GM12878 (cell line): Measurements from ENCODE around the gene PACS1. TPM values are rescaled to one million over a fixed set of nuclear protein-coding genes. Genes with fewer than 3 reads are reported as not detected.
A peak's percentile ranks its signal among the peaks of the same experiment; 100 is the strongest.

Experiments
- ATAC-seq: fragments of 200-7000 bp; cut with Tn5 transposase; 3 replicates; pipeline ENCODE4 v1.9.1; 2020; ENCODE audit warnings: mild to moderate bottlenecking, moderate library complexity
- BruUV-seq: library from RNA; stranded (reverse); fragments of 400-500 nt; replicated peaks from 2 replicates; lab custom pipeline; 2021; lab: Mats Ljungman, UMichigan
- CTCF ChIA-PET: fragments of 300-600 bp; sonication (Branson Sonifier 250); formaldehyde crosslinking; extraction: SDS; loops from one replicate; lab custom pipeline; 2021; ENCODE audit warnings: inconsistent platforms; lab: Yijun Ruan, JAX
- POLR2A ChIA-PET: fragments of 350-600 bp; formaldehyde crosslinking; extraction: SDS; loops from one replicate; lab custom pipeline; 2021; ENCODE audit warnings: inconsistent platforms; lab: Charles Lee
- RAD21 ChIA-PET: fragments of 300-600 bp; sonication (Branson Sonifier 250); formaldehyde crosslinking; loops from one replicate; lab custom pipeline; 2023; ENCODE audit warnings: antibody characterized with exemption; ENCODE audit not compliant: unreplicated experiment; lab: Charles Lee
- SMC1A ChIA-PET: fragments of 300-600 bp; sonication (Branson Sonifier 250); formaldehyde crosslinking; loops from one replicate; lab custom pipeline; 2023; ENCODE audit not compliant: unreplicated experiment, uncharacterized antibody; lab: Charles Lee
- DNase-seq: peaks from one replicate; pipeline ENCODE4 v3.0.0-alpha.2; 2011; ENCODE audit warnings: low read depth, low spot score
- FAIRE-seq: peaks from 3 replicates; lab custom pipeline; 2011; peaks lifted over from hg19 to GRCh38; lab: Jason Lieb, UNC
- H2AFZ ChIP-seq: 2 replicates; pipeline ENCODE4 v1.6.0; 2011; ENCODE audit warnings: low read depth, low read length, control low read depth; ENCODE audit not compliant: control insufficient read depth
- H3K27ac ChIP-seq: 2 replicates; pipeline ENCODE4 v1.5.1; 2011; ENCODE audit warnings: control low read depth; ENCODE audit not compliant: control insufficient read depth, insufficient read depth
- H3K27me3 ChIP-seq, 2 experiments: replicated peaks in 1 of 2; 2 replicates each; pipeline versions ENCODE4 v1.6.0 to v1.6.1; 2011; ENCODE audit warnings: low read length in 1 of 2; ENCODE audit not compliant: control insufficient read depth in 2 of 2, insufficient read depth in 2 of 2
- H3K36me3 ChIP-seq, 2 experiments: 2 replicates each; pipeline ENCODE4 v1.5.1; 2011; ENCODE audit warnings: low read length in 1 of 2; ENCODE audit not compliant: control insufficient read depth in 2 of 2, insufficient read depth in 2 of 2
- H3K4me1 ChIP-seq: 2 replicates; pipeline ENCODE4 v1.6.1; 2011; ENCODE audit warnings: mild to moderate bottlenecking, low read length, moderate library complexity, mixed read lengths; ENCODE audit not compliant: control insufficient read depth, insufficient read depth
- H3K4me2 ChIP-seq: 2 replicates; pipeline ENCODE4 v1.6.0; 2011; ENCODE audit warnings: control low read depth; ENCODE audit not compliant: control insufficient read depth, insufficient read depth
- H3K4me3 ChIP-seq: fragments of 200-600 bp; sonication (generic); 2 replicates; pipeline ENCODE4 v1.5.1; 2016
- H3K79me2 ChIP-seq: 2 replicates; pipeline ENCODE4 v1.6.0; 2011; ENCODE audit warnings: low read length; ENCODE audit not compliant: control insufficient read depth, insufficient read depth
- H3K9ac ChIP-seq: 2 replicates; pipeline ENCODE4 v1.8.0; 2011; ENCODE audit warnings: low read length, control low read depth, mixed read lengths; ENCODE audit not compliant: control insufficient read depth, insufficient read depth
- H3K9me3 ChIP-seq: replicated peaks from 3 replicates; pipeline ENCODE4 v1.5.1; 2011; ENCODE audit warnings: mild to moderate bottlenecking, low read length; ENCODE audit not compliant: control insufficient read depth, insufficient read depth
- H4K20me1 ChIP-seq: 2 replicates; pipeline ENCODE4 v1.6.0; 2011; ENCODE audit not compliant: control insufficient read depth, insufficient read depth
- PKNOX1 ChIP-seq: fragments of 450-650 bp; IDR thresholded peaks from 2 replicates; pipeline ENCODE4 v1.6.1; 2016; ENCODE audit warnings: mild to moderate bottlenecking
- POLR2A ChIP-seq: IDR thresholded peaks from 2 replicates; pipeline ENCODE4 v1.6.1; 2011; ENCODE audit warnings: low read depth, mild to moderate bottlenecking, low read length
- ZBTB4 ChIP-seq: fragments of 450-650 bp; formaldehyde crosslinking; IDR thresholded peaks from 2 replicates; pipeline ENCODE4 v1.4.0; 2022; ENCODE audit warnings: mild to moderate bottlenecking, moderate library complexity
- WGBS: methylation state at CpG from one replicate; pipeline ENCODE4 v1.1.6; 2016; ENCODE audit warnings: low lambda C conversion rate; ENCODE audit not compliant: insufficient replicate concordance, insufficient coverage; ENCODE audit errors: missing lambda C conversion rate; 5-methylcytosine and 5-hydroxymethylcytosine counted together
- in situ Hi-C: fragments of 300-500 bp; cut with MboI; formaldehyde crosslinking; loops from 9 replicates; pipeline ENCODE4 v1.14.3; 2018; ENCODE audit warnings: mixed read lengths
- intact Hi-C: fragments of 100-400 bp; cut with micrococcal nuclease; formaldehyde crosslinking; loops from one replicate; pipeline ENCODE4 v1.14.2; 2022; ENCODE audit not compliant: unreplicated experiment
- polyA plus RNA-seq, 11 experiments: library from polyadenylated mRNA; depleted of rRNA in 4 of 11; unstranded in 6 of 11; stranded (reverse) in 5 of 11; fragments of >200 nt; fragmentation: Nextera tagmentation in 4 of 11; fragmentation: Illumina TruSeq in 1 of 11; extraction: Ambion mirVana in 4 of 11; extraction: Trizol in 1 of 11; gene quantifications; 1 replicate in 1 of 11; 2 replicates in 10 of 11; pipeline versions ENCODE4 v1.2.1 to v1.2.3, GENCODE V29; 2011 to 2016; ENCODE audit warnings: inconsistent platforms in 2 of 11, missing spikeins in 2 of 11, low read depth in 1 of 11
- total RNA-seq, 4 experiments: library from RNA; depleted of rRNA in 3 of 4; stranded (reverse); fragments of >200 nt in 3 of 4; fragmentation: Illumina TruSeq in 1 of 4; extraction: Trizol in 1 of 4; gene quantifications; 2 replicates each; pipeline versions ENCODE4 v1.2.1 to v1.2.3, GENCODE V29; 2013 to 2021

PACS1 gene
- total and polyA plus RNA-seq, 10 of the 15 experiments (the other 5 are each of a cell fraction or from before 2014, with no cell fraction given): 1.1 to 74.3 (median 17.9) TPM

- ATAC-seq: no peak
- SMC1A ChIA-PET: interaction anchor here (1.0 to 3.4 kb wide), 2 partner anchors 9 to 13 kb away, joined by 3 to 10 read pairs; partner anchors contain the start of gene RAB1B
- no peak for DNase-seq
- no TSS peak for BruUV-seq
- no peak for FAIRE-seq
- WGBS: 91% methylated on average over 8 of the region's 14 CpGs
- CTCF ChIA-PET: interaction anchor here (0.8 to 3.3 kb wide), 5 partner anchors 8 to 59 kb away, joined by 3 to 29 read pairs (median 7); partner anchors contain the start of genes RIN1 and YIF1A
- no peaks in the 10 kb centered on the region for H3K27me3 ChIP-seq
- no peak overlapping the region for H3K9ac ChIP-seq
- no peak overlapping the region for H3K27ac ChIP-seq
- TF ChIP-seq ZBTB4 (CRISPR knock-in tag): no peak
- peak; percentile 43; the same call in 1 of the 2 replicates for TF ChIP-seq PKNOX1
- peak; percentile 60 for TF ChIP-seq POLR2A
- H3K9me3 ChIP-seq: no peaks in the 10 kb centered on the region
- H3K4me2 ChIP-seq: no peak overlapping the region
- no peak overlapping the region for H3K4me3 ChIP-seq
- H3K79me2 ChIP-seq: no peaks in the 10 kb centered on the region
- RAD21 ChIA-PET: interaction anchor here (1.0 to 1.7 kb wide), 2 partner anchors 12 to 26 kb away, joined by 4 to 9 read pairs; partner anchors contain the start of gene RAB1B
- intact Hi-C loops: no loop called here
- no peaks in the 10 kb centered on the region; the same call in 1 of the 2 replicates for H4K20me1 ChIP-seq
- POLR2A ChIA-PET: interaction anchor here (1.0 to 2.0 kb wide), 3 partner anchors 9 to 12 kb away, joined by 4 to 7 read pairs (median 5); partner anchors contain the start of genes RAB1B and YIF1A
- in situ Hi-C loops: no loop called here
- H3K36me3 ChIP-seq: peaks cover 0 to 9% of the 10 kb centered on the region in 2 experiments
- H2AFZ ChIP-seq: no peak overlapping the region
- H3K4me1 ChIP-seq: peaks cover 12% of the 10 kb centered on the region
Measured at GRCh38 chr11:66280428-66280827, 210.4 kb downstream of the PACS1 start.
